HCT116 (cell line): ENCODE data around the gene GPR37. TPM values are rescaled to one million over a fixed set of nuclear protein-coding genes. Genes with fewer than 3 reads are reported as not detected.

ENCODE experiments used
- ATAC-seq: fragments of 200-7000 bp; cut with Tn5 transposase; 2 replicates; pipeline ENCODE4 v1.9.1; 2020; ENCODE audit warnings: mild to moderate bottlenecking, moderate library complexity
- BruUV-seq: library from RNA; stranded (reverse); fragments of 400-500 nt; replicated peaks from 2 replicates; lab custom pipeline; 2021; lab: Mats Ljungman, UMichigan
- CTCF ChIA-PET: fragments of 300-600 bp; sonication (Branson Sonifier 250); formaldehyde crosslinking; loops from one replicate; lab custom pipeline; 2021; ENCODE audit warnings: antibody characterized with exemption; lab: Charles Lee
- POLR2A ChIA-PET: fragments of 300-600, 350-600 bp; sonication (Branson Sonifier 250); formaldehyde crosslinking; loops from one replicate; lab custom pipeline; 2021; ENCODE audit warnings: antibody characterized with exemption; lab: Charles Lee
- RAD21 ChIA-PET, 2 experiments: fragments of 300-600 bp; sonication (Branson Sonifier 250); formaldehyde crosslinking; loops; one replicate each; lab custom pipeline; 2023; ENCODE audit warnings: low total read pairs in 2 of 2; ENCODE audit not compliant: uncharacterized antibody in 2 of 2, unreplicated experiment in 2 of 2, low non-redundant PET in 1 of 2; lab: Charles Lee
- DNase-seq: peaks from one replicate; pipeline ENCODE4 v3.0.0-alpha.2; 2010; ENCODE audit warnings: low read depth, low spot score
- H2AFZ ChIP-seq: fragments of 200-600 bp; shearing (Covaris generic), sonication (generic); 2 replicates; pipeline ENCODE4 v1.6.1; 2017; ENCODE audit warnings: low read depth, mixed run types, mixed read lengths, antibody characterized with exemption, low read length; ENCODE audit not compliant: poor library complexity, severe bottlenecking
- H3K27ac ChIP-seq: 2 replicates; pipeline ENCODE4 v1.5.1; 2012; ENCODE audit warnings: low read depth, low read length
- H3K27me3 ChIP-seq: fragments of 200-600 bp; sonication (generic); 2 replicates; pipeline ENCODE4 v1.6.1; 2016; ENCODE audit warnings: mixed run types, low read length, mixed read lengths; ENCODE audit not compliant: insufficient read depth
- H3K36me3 ChIP-seq, 2 experiments: fragments of 200-500 bp in 1 of 2; fragments of 200-600 bp in 1 of 2; sonication (Bioruptor generic) in 1 of 2; sonication (generic) in 1 of 2; 2 replicates each; pipeline versions ENCODE4 v1.5.1 to v1.6.1; 2014 to 2016; ENCODE audit warnings: low read length in 2 of 2, inconsistent platforms in 1 of 2, mixed read lengths in 1 of 2, mixed run types in 1 of 2; ENCODE audit not compliant: insufficient read depth in 2 of 2, control insufficient read depth in 1 of 2
- H3K4me1 ChIP-seq, 2 experiments: fragments of 200-600 bp in 1 of 2; sonication (generic) in 1 of 2; 2 replicates each; pipeline versions ENCODE4 v1.5.1 to v1.6.1; 2012 to 2017; ENCODE audit warnings: low read length in 2 of 2, inconsistent platforms in 1 of 2, mild to moderate bottlenecking in 1 of 2, mixed read lengths in 1 of 2, mixed run types in 1 of 2, moderate library complexity in 1 of 2; ENCODE audit not compliant: insufficient read depth in 2 of 2, control insufficient read depth in 1 of 2
- H3K4me2 ChIP-seq: fragments of 200-600 bp; sonication (generic); 2 replicates; pipeline ENCODE4 v1.6.1; 2017; ENCODE audit warnings: mixed run types, low read length, mixed read lengths
- H3K4me3 ChIP-seq, 2 experiments: fragments of 200-600 bp in 1 of 2; sonication (generic) in 1 of 2; replicated peaks in 1 of 2; 2 replicates each; pipeline ENCODE4 v1.5.1; 2011 to 2016; ENCODE audit warnings: low read length in 2 of 2, control low read depth in 1 of 2, low read depth in 1 of 2, mild to moderate bottlenecking in 1 of 2, mixed read lengths in 1 of 2, mixed run types in 1 of 2
- H3K79me2 ChIP-seq: fragments of 200-600 bp; sonication (generic); 2 replicates; pipeline ENCODE4 v1.6.1; 2017; ENCODE audit warnings: mild to moderate bottlenecking, mixed run types, low read length, moderate library complexity, mixed read lengths; ENCODE audit not compliant: insufficient read depth
- H3K9ac ChIP-seq: fragments of 200-600 bp; sonication (generic); 2 replicates; pipeline ENCODE4 v1.6.1; 2016; ENCODE audit warnings: low read length, mixed read lengths
- H3K9me2 ChIP-seq: fragments of 200-600 bp; sonication (generic), shearing (Covaris generic); 2 replicates; pipeline ENCODE4 v1.6.1; 2017; ENCODE audit warnings: mixed run types, mild to moderate bottlenecking, moderate library complexity; ENCODE audit not compliant: insufficient read depth
- H3K9me3 ChIP-seq, 2 experiments: fragments of 200-500 bp in 1 of 2; fragments of 200-600 bp in 1 of 2; sonication (Bioruptor generic) in 1 of 2; sonication (generic) in 1 of 2; 2 replicates each; pipeline ENCODE4 v1.6.1; 2014 to 2017; ENCODE audit warnings: low read length in 2 of 2, mixed read lengths in 2 of 2, inconsistent platforms in 1 of 2, low read depth in 1 of 2, mild to moderate bottlenecking in 1 of 2, mixed run types in 1 of 2, moderate library complexity in 1 of 2; ENCODE audit not compliant: control insufficient read depth in 1 of 2, insufficient read depth in 1 of 2
- H4K20me1 ChIP-seq: fragments of 200-600 bp; sonication (generic), shearing (Covaris generic); 2 replicates; pipeline ENCODE4 v1.6.1; 2017; ENCODE audit warnings: mixed run types, mild to moderate bottlenecking, moderate library complexity; ENCODE audit not compliant: insufficient read depth
- CTCF ChIP-seq, 3 experiments: fragments of 200-600 bp in 1 of 3; sonication (generic) in 1 of 3; IDR thresholded peaks in 2 of 3; conservative IDR thresholded peaks in 1 of 3; 2 replicates each; pipeline ENCODE4 v1.5.1; 2012 to 2017; ENCODE audit warnings: low read depth in 2 of 3, low read length in 2 of 3, antibody characterized with exemption in 1 of 3, borderline replicate concordance in 1 of 3, control low read depth in 1 of 3, mild to moderate bottlenecking in 1 of 3, mixed read lengths in 1 of 3, mixed run types in 1 of 3, moderate library complexity in 1 of 3; ENCODE audit not compliant: insufficient read depth in 1 of 3
- EGR1 ChIP-seq: IDR thresholded peaks from 2 replicates; pipeline ENCODE4 v1.6.1; 2012; ENCODE audit warnings: low read depth
- ELF1 ChIP-seq: IDR thresholded peaks from 2 replicates; pipeline ENCODE4 v1.6.1; 2012; ENCODE audit warnings: low read depth, borderline replicate concordance
- MAX ChIP-seq: IDR thresholded peaks from 2 replicates; pipeline ENCODE4 v1.6.1; 2012
- POLR2A ChIP-seq: IDR thresholded peaks from 2 replicates; pipeline ENCODE4 v1.7.0; 2011; ENCODE audit warnings: borderline replicate concordance; ENCODE audit not compliant: insufficient read depth, insufficient read length; ENCODE audit errors: extremely low read depth
- POLR2AphosphoS5 ChIP-seq: IDR thresholded peaks from 2 replicates; pipeline ENCODE4 v1.6.1; 2011; ENCODE audit warnings: mild to moderate bottlenecking, low read depth, low read length, moderate library complexity
- RAD21 ChIP-seq: IDR thresholded peaks from 2 replicates; pipeline ENCODE4 v1.6.1; 2012; ENCODE audit warnings: low read depth, mild to moderate bottlenecking
- SIN3A ChIP-seq: IDR thresholded peaks from 2 replicates; pipeline ENCODE4 v1.6.1; 2012; ENCODE audit warnings: low read depth
- SP1 ChIP-seq: IDR thresholded peaks from 2 replicates; pipeline ENCODE4 v1.6.1; 2012; ENCODE audit warnings: low read depth
- ZFX ChIP-seq: fragments of 450-650 bp; IDR thresholded peaks from 2 replicates; pipeline ENCODE4 v1.6.1; 2017
- ZNF274 ChIP-seq: fragments of 200-500 bp; sonication (Bioruptor generic); IDR thresholded peaks from 2 replicates; pipeline ENCODE4 v1.6.1; 2014; ENCODE audit warnings: mild to moderate bottlenecking, low read depth, low read length, inconsistent platforms
- intact Hi-C: fragments of 100-400 bp; cut with micrococcal nuclease; formaldehyde crosslinking; loops from 2 replicates; pipeline ENCODE4 v1.10.0; 2022
- total RNA-seq: library from RNA; stranded (reverse); gene quantifications from one replicate; pipeline ENCODE4 v1.2.1, GENCODE V29; 2021; ENCODE audit not compliant: unreplicated experiment

GPR37 gene
- total RNA-seq, 1 experiment from 2014 or later: 2.2 TPM

- BruUV-seq: no TSS peak
- Histone ChIP-seq H4K20me1 (no peaks in the 10 kb centered on the region), H3K9me2 (no peaks in the 10 kb centered on the region), H3K4me3 (no peak overlapping the region)
- no peak for DNase-seq
- intact Hi-C loops: no loop called here
- no peak for ATAC-seq
- no peak for TF ChIP-seq ZNF274
- no peak for TF ChIP-seq POLR2A
- TF ChIP-seq ELF1: no peak
- no peak for TF ChIP-seq RAD21
- no peak for TF ChIP-seq CTCF (IDR thresholded peaks at IDR 0.05 in 2 of 3, conservative IDR thresholded peaks at IDR 0.05 in 1 of 3; ENCODE audit: borderline replicate concordance in 1 of 3, insufficient read depth in 1 of 3, low read depth in 2 of 3, low read length in 2 of 3)
- TF ChIP-seq MAX: no peak
- no peak for TF ChIP-seq SIN3A
- TF ChIP-seq ZFX: no peak
- TF ChIP-seq EGR1: no peak
- no peak for TF ChIP-seq SP1
- TF ChIP-seq POLR2AphosphoS5: no peak
- TF ChIP-seq, all 23 proteins: peak for 0
- Histone ChIP-seq H3K4me1 (peaks cover 5 to 9% of the 10 kb centered on the region in 2 experiments; a peak in 2 of 4 replicates), H3K9ac (no peak overlapping the region), H2AFZ (no peak overlapping the region), H3K27ac (no peak overlapping the region), H3K9me3 (no peaks in the 10 kb centered on the region), H3K27me3 (no peaks in the 10 kb centered on the region), H3K79me2 (no peaks in the 10 kb centered on the region), H3K4me2 (0 out of 2 replicates have a peak overlapping the region, but pooled peaks have one; percentile 13), H3K36me3 (no peaks in the 10 kb centered on the region)
- RAD21 ChIA-PET: no interaction called here
- CTCF ChIA-PET: no interaction called here
- POLR2A ChIA-PET: no interaction called here
Observed at GRCh38 chr7:124791426-124791825, 25.8 kb upstream of the GPR37 start.
